NCI-H524 treated with DMSO at 0.1 percent for 48 hours (cell line): ENCODE results near the gene ZBTB34.

Experiments
- DNase-seq: peaks from one replicate; lab custom pipeline; 2025; lab: John Stamatoyannopoulos, UW

ZBTB34 gene

DNA sequence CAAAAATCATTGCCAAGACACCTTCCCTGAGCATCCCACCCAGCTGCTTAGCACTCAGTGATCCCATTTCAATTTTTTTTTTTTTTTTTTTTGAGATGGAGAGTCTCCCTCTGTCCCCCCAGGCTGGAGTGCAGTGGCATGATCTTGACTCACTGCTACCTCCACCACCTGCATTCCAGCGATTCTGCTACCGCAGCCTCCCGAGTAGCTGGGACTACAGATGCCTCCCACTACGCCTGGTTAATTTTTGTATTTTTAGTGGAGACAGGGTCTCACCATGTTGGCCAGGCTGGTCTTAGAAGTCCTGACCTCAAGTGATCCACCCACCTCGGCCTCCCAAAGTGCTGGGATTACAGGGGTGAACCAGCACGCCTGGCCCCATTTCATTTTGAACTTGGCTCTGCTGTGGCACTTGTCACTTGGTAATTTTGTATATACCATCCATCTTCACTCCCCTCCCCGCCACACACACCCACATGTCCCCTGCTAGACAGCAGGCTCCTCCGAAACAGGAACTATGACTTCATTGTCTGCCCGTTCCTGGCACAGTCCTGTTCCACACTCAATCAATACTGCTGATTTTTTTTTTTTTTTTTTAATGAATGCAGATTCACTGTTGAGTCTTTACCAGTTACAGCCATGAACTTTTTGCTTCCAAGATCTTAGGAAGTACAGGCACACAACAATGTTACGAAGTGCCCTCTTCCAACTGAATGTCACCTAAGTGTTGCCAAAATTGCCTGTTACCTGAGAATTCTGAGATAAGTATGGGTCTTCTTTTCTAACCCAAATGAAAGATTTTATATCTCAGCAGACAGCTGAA, 17.3 kb upstream of the ZBTB34 start:
- DNase-seq = no peak

DNA sequence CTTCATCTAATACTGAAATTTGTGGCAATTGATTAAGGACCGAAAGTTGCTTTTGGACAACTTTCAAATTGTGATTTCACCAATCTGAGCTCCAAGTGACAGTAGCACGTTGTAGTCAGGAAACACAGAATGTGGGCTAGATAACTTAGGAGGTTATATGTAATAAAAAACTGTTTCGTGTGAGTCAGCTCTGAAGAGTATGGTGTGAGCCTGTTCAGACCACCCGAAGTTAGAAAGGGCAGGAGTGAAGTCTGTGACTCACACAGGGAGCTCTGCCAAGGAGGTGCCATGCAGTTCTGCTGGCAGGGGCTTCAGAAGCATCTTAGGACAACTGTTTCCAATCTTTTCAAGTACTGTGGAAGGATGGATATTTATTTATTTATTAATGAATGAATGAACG, 16.4 kb upstream of the ZBTB34 start:
- no peak for DNase-seq

DNA sequence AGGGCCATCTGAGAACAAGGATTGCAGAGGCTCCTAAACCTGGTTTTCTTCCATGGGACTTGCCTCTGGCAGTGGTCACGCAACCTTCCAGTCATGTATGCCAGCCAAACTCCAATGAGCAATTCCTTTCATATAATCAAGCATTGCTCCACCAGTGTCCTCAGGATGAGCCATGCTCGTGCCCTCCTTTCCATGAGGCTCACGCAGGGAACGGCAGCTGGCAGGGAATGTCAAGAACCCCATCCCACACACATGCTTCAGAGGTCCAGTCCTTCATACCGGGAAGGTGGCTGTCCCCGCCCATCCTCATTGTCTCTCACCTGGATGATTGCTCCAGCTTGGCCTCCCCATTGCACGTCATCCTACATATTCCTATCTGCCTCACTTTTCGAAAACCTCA, 13.4 kb upstream of the ZBTB34 start:
- no peak for DNase-seq

DNA sequence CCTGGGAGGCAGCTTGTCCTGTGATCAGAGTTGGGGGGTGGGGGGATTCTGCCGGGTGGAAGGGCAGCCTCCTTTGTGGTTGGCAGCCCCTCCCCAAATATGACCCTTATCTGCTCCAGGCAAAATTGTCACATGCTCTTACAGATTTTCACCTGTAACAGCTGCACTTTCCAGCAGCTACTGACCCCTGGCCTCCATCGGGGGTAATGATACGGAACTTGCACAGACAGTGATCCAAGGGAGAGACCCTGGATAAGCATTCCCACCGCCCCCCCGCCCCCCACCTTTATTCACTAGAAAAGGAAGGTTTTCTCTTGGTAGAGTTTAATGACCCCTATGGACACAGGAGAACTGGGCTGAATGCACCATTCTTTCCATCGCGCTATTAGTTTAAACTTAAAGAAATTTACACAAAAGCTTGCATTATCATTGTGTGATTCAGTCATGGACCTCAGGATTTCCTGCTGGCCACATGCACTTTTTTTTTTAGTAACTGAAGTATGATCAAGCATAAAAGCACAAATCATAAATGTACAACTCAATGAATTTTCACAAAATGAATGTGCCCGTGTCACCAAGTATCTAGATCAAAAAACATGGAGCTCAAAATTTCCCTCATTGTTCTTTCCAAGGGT, 10.7 kb upstream of the ZBTB34 start:
- no peak for DNase-seq

DNA sequence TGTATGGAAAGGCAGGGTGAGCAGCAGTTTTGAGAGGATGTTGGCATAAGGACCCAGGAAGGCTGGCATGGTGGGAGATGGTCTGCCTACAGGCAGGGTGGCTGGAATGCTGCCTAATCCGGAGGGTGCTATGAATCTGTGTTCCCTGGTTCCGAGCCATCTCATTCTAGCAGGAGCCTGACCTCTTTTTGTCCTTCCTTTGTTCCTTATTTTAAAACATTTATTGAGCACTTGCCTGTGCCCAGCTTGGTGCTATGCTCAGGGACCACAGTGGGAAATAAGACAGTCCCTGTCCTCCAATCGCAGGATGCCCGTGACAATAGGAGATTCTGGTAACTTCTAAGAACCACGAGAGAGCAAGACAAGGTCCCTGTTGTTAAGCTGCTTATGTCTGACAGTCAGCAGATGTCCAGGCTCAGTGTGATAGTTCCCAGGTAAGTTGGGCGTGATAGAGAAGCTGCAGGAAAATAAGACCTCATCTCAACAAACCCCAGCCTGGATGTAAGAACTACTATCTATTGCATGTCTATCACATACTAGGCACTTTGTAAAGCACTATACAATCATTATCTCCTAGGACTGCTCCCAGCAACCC, 9.1 kb upstream of the ZBTB34 start:
- DNase-seq = no peak

DNA sequence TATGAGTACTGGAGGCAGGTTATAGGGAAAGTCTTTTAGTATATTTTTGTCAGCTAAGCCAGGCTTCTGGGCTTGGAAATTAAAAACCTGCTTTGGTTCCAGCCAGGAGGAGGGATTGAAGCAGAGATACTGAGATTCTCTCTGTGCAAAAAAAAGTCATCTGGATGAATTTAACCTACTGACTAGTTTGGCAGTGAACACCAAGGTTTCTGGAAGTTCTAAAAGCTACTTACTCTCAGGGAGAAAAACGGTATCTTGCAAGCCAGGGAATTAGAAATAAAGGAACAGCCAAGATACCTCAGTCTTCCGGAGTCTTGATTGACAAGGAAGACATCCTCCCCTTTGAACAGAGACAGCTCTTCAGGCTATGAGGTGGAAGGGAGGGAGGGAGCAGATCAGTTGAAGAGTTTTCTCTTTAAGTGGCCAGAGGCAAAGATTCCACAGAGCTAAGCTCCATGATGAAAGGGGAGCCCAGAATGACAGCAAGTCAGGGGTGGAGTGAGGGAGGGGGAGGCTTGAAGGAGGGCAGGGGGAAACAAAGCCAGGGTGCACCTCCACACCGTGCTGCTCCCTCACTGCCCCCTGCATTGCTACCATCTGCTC, 8.3 kb upstream of the ZBTB34 start:
- DNase-seq = no peak

DNA sequence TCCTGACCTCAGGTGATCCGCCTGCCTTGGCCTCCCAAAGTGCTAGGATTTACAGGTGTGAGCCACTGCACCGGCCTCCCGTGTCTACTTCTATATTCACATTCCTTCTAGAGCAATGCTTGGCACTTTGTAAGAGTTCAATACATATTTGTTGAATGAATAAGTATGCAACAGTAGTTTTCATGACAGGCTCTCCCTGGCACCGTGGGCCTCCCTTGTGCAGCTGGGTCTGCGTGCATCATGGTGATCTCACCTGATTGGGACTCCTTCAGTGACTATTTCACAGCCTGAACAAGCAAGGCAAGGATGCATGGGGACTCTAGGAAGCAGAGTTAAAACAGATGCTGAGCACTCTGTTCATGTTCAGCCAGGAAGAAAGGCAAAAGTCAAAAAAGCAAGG, 6.8 kb upstream of the ZBTB34 start:
- no peak for DNase-seq

DNA sequence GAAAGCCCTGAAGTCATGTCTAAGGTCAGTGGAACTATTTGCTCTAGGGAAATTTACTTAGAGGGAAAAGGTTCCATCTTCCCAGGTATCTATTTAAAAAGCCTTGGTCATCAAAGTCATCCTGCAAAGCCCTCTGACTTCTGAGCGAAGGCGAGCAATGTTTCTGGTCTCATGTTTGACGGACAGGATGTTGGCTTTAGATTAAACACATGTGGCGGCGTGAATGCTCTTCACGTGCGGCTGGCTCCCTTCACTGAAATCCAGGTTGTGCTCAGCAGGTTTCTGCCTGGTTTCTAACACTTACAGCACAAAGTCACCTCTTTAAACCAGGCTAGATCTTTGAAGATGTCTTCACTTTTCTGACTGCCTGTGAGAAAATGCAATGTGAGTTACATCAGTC, 5.7 kb upstream of the ZBTB34 start:
- DNase-seq = no peak

DNA sequence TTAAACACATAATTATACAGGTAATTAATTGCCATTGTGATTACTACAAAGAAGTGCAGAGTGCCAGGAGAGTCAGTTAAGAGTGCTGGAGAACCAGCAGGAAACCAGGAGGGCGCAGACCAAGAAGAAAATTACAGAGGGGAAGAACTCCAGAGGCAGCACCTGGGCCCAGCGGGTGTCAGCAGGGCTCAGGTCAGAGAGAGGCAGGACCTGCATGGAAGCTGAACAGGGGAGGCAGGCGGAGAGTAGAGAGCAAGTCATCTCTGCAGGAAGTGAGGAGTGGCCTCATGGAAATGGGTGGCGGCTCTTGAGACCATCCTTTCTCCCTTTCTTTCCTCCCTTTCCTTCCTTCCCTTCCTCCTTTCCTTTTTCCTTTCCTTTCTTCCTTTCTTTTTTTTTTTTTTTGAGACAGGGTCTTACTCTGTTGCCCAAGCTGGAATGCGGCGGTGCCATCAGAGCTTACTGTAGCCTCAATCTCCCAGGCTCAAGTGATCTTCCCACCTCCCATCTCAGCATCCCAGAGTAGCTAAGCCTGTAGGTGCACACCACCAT, 4.0 kb upstream of the ZBTB34 start:
- DNase-seq = no peak

DNA sequence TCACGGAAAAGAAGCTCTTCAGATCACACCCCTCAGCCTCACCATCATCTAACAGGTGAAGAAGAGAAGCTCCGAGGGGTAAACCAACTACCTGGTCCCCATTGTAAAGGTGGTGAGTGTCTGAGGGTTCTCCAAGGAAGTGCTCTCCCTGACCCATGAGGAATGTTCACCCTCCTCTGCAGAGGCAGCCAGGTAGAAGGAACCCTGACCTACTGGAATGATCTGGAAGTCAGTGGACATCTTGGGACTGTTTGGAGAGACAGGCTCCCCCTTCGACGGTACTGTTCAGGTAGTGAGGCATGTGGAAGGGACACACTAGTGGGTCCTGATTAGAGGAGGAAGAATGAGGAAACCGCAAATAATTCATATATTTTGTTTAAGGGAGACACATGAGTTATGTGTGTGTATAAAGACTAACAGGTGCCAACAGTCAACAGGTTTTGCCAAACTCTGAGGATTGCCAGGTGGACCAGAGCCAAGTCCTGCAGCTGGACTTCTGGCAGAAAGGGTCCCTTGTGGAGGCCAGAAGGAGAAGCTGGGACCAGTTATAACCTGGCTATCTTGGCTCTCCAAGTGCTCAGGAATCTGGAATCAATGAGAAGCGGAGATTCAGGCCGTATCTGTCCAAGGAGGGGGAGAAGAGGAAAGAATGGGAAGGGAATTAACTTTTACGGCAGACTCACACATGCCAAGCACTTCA, 3.0 kb upstream of the ZBTB34 start:
- DNase-seq = no peak

DNA sequence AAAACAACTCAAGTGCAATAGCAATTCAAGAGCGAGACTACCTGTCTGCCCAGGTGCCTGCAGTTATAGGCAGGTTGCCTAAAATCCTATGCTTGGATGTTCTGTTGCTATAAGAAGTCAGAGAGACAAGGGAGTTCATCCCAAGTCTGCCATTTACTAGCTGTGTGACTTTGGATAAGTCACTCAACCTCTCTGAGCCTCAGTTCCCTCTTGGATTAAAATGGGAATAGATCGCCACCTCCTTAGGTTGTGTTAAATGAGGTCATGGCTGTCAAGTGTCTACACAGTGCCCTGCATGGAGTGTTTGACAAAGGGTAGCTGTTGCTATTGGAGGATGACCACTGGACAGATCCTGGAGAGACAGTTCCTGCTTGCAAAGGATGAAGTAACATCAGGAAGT, 1.3 kb upstream of the ZBTB34 start:
- DNase-seq = no peak

DNA sequence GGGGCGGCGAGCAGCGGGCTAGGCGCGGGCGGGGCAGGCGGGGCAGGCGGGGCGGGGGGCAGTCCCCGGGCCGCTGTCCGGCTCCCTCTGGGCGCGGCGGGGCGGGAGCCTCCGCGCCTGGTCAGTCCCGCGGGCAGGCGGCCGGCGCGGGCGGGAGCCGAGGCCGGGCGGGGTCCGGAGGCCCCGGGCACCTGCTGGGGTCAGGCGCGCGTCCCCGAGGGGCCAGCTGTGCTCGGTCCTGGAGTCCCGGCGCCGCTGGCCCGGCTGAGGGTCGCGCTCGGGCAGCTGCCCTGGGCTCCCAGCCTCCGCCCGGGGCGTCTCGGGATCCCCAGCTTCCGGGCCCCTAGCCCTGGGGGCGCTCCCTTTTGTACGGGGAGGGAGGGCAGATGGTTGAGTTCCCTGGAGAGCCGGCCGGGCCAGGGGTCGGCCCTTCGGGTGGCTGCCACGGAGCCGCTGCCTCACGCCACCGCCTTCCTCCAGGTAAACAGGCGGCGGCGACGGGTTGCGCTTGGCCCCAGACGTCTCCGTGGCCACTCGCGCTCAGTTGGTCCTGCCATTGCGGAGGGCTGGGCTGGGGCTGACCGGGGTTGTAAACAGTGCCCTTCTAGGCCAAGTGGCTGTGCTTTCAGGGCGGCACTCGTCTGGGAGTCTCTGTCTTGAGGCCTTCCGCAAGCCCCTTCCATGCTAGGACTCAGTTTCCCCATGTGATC, 473 bp downstream of the ZBTB34 start:
- DNase-seq = no peak

DNA sequence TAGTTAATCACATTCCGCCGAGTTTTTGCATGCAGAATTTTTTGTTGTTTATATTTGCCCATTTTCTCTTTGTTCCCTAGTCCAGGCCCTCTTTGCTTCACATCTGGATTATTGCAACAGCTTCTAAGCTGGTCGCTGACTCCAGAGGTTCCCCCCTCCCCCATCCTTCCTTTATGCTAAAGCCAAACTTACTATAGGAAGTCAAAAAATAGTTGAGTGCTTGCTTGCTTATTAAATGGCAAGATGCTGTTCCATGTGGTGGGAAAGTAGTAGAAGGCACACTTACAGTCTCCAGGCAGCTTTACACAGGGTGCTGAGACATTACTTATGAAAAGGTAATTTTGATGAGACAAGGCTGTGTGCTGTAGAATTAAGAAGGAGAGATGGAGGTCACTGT, 1.3 kb downstream of the ZBTB34 start:
- DNase-seq = no peak

DNA sequence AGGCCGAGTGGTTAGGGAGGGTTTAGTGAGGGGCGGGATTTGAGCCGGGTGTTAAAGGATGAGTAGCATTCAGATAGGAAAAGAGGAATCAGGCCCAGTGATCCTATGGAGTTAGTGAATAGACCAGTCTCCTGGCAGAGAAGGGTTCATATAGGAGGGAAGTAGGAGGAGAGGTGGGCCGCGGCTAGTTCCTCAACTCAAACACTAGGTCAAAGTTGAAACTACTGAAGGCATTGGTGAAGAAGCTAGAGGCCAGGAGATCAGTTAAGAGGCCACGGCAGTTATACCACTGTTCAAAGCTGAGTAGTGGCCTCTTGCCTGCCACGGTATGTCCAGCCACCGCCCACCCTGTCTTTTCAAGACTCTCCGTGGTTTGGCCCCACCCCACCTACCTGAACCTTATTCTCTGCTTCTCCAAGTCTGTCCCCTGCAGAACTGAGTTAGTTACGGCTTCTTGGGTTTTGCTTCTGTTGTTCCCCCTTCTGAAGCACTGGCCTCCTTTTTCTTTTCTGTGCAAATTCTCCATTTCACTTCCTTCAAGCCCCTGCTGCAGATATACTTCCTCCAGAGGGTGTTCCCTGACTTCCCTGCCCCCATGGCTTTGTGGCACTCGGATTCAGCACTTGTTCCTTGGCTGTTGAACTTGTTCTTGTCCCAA, 1.8 kb downstream of the ZBTB34 start:
- DNase-seq = no peak

DNA sequence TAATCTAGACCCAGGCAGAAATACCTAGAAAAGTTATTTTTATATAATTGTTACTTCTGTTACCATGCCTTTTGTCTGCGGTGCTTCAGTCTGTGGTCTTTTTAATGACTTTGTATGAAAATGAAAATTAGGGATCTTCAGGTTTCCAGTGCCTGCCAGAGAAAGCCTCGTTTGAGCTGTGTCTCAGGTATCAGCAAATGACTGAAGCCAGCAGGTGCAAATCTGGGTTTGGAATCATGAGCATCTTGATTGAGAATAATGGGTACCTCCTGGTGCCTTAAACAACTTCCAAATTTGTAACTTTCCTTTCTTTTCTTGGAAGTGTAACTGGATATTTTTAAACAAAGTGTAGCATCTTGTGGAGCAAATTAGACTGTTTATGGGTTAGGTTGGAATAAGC, 4.3 kb downstream of the ZBTB34 start:
- DNase-seq = no peak

DNA sequence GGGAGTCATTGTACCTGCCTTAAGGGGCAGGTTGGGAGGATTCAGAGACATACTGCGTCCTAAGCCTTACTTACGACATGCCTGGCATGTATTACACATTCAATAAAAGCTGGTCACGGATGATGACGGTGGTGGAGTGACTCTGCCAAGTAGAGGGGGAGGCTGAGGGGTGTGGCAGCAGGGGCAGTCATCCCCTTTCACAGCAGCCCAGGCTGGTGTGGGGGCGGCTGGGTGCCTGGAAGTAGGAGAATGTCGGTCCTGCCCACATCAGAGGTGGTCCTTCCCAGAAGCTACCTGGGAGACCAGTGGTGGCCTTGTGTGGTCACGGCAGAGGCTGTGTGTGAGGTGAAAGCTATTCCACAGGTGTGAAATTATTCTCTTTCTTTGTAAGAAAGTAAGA, 8.9 kb downstream of the ZBTB34 start:
- DNase-seq = no peak

DNA sequence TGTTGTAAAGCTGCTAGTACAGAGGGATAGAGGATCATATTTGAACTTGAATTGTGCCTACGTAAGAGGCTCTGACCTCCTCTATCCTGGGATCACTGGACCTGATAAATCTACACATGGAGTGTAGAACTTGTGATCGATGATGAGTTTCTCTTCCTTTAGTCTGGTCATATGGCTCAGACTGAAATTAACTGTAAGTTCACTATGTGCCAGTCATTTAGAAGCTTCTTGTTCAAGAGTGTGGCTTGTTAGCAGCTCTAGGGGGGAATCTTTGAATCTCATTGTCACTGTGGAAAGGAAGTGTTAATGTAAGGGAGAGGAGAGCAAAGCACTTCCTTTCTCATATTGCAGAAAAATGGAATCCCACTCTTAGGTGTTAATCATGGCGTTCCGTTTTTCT, 12.1 kb downstream of the ZBTB34 start:
- DNase-seq = no peak

DNA sequence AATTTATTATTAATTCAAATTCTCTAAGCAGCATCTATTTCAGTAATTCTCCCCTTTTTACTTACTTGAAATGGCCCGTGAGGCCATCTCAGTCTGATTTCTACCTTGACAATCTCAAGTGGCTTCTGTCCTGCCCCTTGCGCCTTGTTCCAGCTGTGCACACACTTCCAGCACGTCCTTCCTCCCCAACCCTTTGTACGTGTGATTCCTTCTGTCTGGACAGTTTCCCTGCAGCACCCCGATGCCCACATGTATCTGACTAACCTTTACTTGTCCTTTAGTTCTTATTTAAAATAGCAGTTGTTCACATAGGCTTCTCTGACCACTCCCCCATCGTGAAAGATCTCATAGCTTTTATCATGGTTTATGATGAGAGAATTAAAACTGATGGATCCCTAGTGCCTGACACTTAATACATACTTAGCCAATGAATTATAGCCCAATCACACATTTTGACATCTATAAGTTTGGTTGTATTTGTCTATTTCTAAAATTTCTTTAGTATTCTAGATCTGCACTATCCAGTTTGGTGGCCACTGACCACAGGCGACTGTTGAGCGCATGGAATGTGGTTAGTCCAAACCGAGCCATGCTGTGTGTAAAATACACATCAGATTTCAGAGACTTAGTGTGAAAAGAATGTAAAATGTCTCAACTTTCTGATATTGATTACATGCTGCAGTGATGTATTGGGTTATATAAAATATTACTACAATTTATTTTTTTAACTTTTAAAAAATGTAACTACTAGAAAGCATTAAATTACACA, 14.3 kb downstream of the ZBTB34 start:
- no peak for DNase-seq

DNA sequence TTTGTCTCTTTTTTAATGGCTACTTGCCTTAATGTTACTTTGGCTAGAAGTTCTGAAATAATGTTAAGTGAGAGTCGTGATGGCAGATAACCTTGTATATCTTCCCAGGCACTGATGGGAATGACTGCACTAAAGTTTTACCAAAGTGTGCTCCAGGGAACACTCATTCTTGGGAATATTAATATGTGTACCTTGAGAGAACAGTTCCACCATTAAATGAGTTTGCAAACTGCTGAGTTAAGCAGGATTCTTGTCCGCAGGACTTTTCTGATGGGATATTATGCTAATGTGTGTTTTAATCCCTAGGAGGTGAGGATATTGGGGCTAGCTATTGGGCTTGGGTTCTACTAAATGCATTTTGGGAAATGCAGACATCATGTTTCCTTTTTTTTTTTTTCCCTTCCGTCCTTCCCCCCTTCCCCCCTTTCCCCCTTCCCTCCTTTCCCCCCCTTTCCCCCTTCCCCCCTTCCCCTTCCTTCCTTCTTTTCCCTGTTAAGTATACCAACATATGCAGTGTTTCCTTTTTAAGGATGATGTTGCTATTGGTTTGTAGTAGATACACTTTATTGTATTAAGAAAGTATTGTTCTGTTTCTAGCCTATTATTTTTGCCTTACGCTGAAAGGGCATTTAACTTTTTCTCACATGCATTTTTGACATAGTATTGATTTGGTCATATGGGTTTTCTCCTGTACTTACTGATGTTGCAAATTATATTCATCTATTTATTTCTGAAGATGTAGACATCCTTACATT, 15.5 kb downstream of the ZBTB34 start:
- no peak for DNase-seq
